Muscle layer of colon (tissue), 2 donors: ENCODE results near the gene CNGA1.
"Not testable (repeated sequence)": the region's sequence is repeated elsewhere in the genome, so short reads cannot be mapped to it uniquely, and the experiment has no call there.

Source experiments
- H3K27ac ChIP-seq: one replicate; pipeline ENCODE4 v1.7.0; 2013; ENCODE audit warnings: low read depth, mild to moderate bottlenecking, low read length, moderate library complexity
- H3K27me3 ChIP-seq, 2 donors: one replicate each; pipeline ENCODE4 v1.7.0; 2013; ENCODE audit warnings: low read length in 2 of 2, mild to moderate bottlenecking in 2 of 2; ENCODE audit not compliant: insufficient read depth in 2 of 2, control insufficient read depth in 1 of 2
- H3K36me3 ChIP-seq: one replicate; pipeline ENCODE4 v1.7.0; 2013; ENCODE audit warnings: mild to moderate bottlenecking, low read length; ENCODE audit not compliant: insufficient read depth
- H3K4me1 ChIP-seq: one replicate; pipeline ENCODE4 v1.7.0; 2013; ENCODE audit warnings: mild to moderate bottlenecking, low read length; ENCODE audit not compliant: insufficient read depth
- H3K4me3 ChIP-seq, 2 donors: one replicate each; pipeline ENCODE4 v1.7.0; 2013; ENCODE audit warnings: low read length in 2 of 2, low read depth in 1 of 2, mild to moderate bottlenecking in 1 of 2, moderate library complexity in 1 of 2
- H3K9ac ChIP-seq: one replicate; pipeline ENCODE4 v1.7.0; 2013; ENCODE audit warnings: low read length
- H3K9me3 ChIP-seq: one replicate; pipeline ENCODE4 v1.7.0; 2013; ENCODE audit warnings: mild to moderate bottlenecking, low read length
- donor health status: abdominal sarcoma.
- donor health status: Adenocarcinoma of cecum.

Gene CNGA1

GRCh38 chr4:47922436-47923260 is 93.8 kb downstream of the CNGA1 start:
- not testable (repeated sequence) for H3K4me1 ChIP-seq, H3K36me3 ChIP-seq, H3K4me3 ChIP-seq

DNA sequence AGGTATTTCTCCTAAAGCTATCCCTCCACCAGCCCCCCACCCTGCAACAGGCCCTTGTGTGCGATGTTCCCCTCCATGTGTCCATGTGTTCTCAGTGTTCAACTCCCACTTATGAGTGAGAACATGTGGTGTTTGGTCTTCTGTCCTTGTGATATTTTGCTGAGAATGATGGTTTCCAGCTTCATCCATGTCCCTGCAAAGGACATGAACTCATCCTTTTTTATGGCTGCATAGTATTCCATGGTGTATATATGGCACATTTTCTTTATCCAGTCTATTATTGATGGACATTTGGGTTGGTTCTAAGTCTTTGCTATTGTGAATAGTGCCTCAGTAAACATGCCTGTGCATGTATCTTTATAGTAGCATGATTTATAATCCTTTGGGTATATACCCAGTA is 99.3 kb downstream of the CNGA1 start:
- not testable (repeated sequence) for H3K9ac ChIP-seq, H3K9me3 ChIP-seq, H3K27ac ChIP-seq, H3K36me3 ChIP-seq, H3K27me3 ChIP-seq, H3K4me1 ChIP-seq, H3K4me3 ChIP-seq

More at GRCh38 chr4:47922436-47923260, 93.8 kb downstream of the CNGA1 start:
- H3K27ac ChIP-seq, H3K9ac ChIP-seq, H3K9me3 ChIP-seq, H3K27me3 ChIP-seq: not testable (repeated sequence)

DNA sequence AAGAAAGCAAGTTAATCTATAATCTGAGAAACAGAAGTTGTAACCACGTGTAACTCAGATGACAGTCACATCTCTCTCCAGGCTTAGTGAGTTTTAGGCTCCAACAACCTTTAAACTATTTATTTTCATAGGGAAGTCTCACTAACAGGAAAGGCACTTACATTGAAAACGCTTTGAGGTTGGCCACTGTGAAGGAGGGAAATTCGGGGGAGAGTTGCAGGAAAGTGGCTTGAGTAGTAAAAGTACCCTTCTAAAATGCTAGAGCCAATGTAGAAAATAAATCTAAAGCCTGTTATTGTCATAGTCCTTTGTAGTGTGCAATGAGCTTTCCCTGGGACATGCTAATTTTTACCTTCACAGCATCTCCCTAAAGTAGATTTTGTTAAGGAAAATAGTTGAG is 101.1 kb downstream of the CNGA1 start:
- Histone ChIP-seq H3K9ac (no peak overlapping the region), H3K36me3 (peaks cover 5% of the 10 kb centered on the region), H3K4me1 (no peaks in the 10 kb centered on the region), H3K9me3 (no peaks in the 10 kb centered on the region), H3K4me3 (no peak overlapping the region), H3K27ac (no peak overlapping the region), H3K27me3 (no peaks in the 10 kb centered on the region)

- Histone ChIP-seq H3K27me3 (no peaks in the 10 kb centered on the region), H3K36me3 (peaks cover 5% of the 10 kb centered on the region), H3K4me1 (no peaks in the 10 kb centered on the region), H3K27ac (no peak overlapping the region), H3K4me3 (peak overlapping the region; percentile 7 to 92), H3K9ac (no peak overlapping the region), H3K9me3 (no peaks in the 10 kb centered on the region)
These were observed 101.6 kb downstream of the CNGA1 start for GRCh38 chr4:47914926-47915237.

- Histone ChIP-seq H3K4me1 (no peaks in the 10 kb centered on the region), H3K9me3 (no peaks in the 10 kb centered on the region), H3K27ac (peak within 1 kb of the TSS; percentile 96), H3K36me3 (peaks cover 5% of the 10 kb centered on the region), H3K27me3 (no peaks in the 10 kb centered on the region), H3K9ac (peak within 1 kb of the TSS; percentile 75), H3K4me3 (peak within 1 kb of the TSS; percentile 92 to 93)
These were observed 102.1 kb downstream of the CNGA1 start, which contains the start of gene NFXL1 for GRCh38 chr4:47914220-47914925. NFXL1 (minus strand) TSS chr4:47914583; CDS start chr4:47914203, 380 bp downstream.

- Histone ChIP-seq H3K9me3 (no peaks in the 10 kb centered on the region), H3K27ac (peak overlapping the region; percentile 96), H3K27me3 (no peaks in the 10 kb centered on the region), H3K4me1 (no peaks in the 10 kb centered on the region), H3K4me3 (peak overlapping the region; percentile 92 to 93), H3K36me3 (peaks cover 5% of the 10 kb centered on the region), H3K9ac (peak overlapping the region; percentile 75)
These were observed 102.6 kb downstream of the CNGA1 start for GRCh38 chr4:47913861-47914219.

DNA sequence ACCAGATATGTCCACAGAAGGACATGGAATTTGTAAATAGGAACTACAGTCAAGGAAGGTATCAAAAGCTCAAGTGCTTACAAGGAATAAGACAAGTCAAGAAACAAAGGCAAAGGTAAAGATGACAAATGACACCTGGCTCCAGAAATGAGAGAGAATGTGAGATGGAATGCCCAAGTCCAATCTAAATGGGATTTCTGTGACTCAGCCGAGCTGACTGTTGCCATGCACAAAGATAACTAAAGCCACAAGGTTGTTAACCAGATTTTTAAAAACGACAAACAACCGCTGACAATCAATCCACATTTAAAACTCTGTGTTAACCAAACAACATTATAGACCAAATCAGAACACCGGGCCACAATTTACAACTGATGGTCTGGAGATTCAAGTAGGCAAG is 103.2 kb downstream of the CNGA1 start:
- Histone ChIP-seq H3K36me3 (peaks cover 6% of the 10 kb centered on the region), H3K9ac (peak overlapping the region; percentile 75), H3K4me3 (peak overlapping the region; percentile 92 to 93), H3K9me3 (no peaks in the 10 kb centered on the region), H3K4me1 (no peaks in the 10 kb centered on the region), H3K27me3 (no peaks in the 10 kb centered on the region), H3K27ac (no peak overlapping the region)

DNA sequence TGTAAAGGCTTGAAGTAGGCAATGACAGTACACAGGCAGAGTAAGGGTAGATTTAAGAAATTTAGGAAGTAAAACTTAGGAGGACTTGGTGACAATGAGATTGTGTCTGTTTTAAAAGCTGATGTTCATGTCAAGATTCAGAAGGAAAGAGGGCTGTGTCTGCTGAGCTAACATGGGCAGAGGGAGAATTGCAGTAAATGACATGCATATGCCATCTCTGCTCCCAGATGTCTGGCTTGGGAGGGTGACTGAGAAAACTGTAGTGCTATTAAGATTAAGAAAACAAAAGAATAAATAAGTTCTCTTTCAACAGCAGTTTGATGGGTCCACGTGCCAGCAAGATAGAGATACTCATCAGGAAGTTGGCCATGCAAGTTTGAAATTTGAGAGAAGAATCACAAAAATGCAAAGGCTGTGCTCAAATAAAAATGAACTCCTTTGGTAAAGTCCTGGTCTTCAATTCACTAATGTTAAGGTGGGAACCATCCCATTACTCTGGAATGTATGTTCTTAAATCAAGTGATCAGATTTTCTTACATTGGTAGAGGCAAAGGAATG is 109.3 kb downstream of the CNGA1 start:
- peaks cover 22% of the 10 kb centered on the region for H3K36me3 ChIP-seq
- H3K9ac ChIP-seq: no peak overlapping the region
- H3K27me3 ChIP-seq: no peaks in the 10 kb centered on the region
- no peak overlapping the region for H3K4me3 ChIP-seq
- no peak overlapping the region for H3K27ac ChIP-seq
- H3K4me1 ChIP-seq: no peaks in the 10 kb centered on the region
- no peaks in the 10 kb centered on the region for H3K9me3 ChIP-seq

DNA sequence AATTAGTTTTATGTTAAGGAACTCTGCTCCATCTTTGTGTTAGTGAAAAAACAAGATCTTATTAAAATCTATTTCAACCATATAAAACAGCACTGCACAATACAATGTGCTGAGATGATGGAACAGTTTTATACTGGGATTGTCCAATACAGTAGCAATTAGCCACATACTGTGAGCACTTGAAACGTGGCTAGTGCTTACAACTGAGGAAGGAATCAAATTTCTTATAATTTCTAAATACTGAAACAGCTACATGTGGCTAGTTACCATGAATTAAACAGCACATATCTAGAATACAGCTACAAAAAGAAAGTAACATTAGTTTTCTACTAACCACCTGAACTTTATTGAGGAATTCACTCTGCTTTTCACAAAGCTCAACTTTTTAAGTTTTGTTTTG is 116.8 kb downstream of the CNGA1 start:
- Histone ChIP-seq H3K9me3 (no peaks in the 10 kb centered on the region), H3K4me3 (no peak overlapping the region), H3K27ac (no peak overlapping the region), H3K27me3 (no peaks in the 10 kb centered on the region), H3K9ac (no peak overlapping the region), H3K36me3 (peaks cover 55% of the 10 kb centered on the region), H3K4me1 (no peaks in the 10 kb centered on the region)

DNA sequence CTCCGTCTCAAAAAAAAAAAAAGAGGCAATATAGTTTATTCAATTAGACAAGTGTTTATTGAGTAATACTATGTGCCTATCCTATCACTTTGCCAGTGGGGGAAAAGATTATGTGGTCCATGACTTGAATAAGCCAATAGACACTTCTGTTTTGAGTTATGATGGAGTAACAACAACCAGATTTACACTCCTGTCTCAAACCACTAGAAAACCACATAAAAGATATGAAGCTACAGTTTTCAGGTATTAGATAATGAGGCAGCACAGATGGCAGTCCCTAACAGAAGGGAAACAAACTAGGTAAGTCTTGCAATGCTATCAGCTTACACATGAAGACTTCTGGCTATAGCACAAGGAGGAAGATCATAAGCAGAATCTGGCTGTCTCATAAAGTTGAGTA is 124.6 kb downstream of the CNGA1 start:
- H3K36me3 ChIP-seq: peaks cover 65% of the 10 kb centered on the region
- no peak overlapping the region for H3K4me3 ChIP-seq

More for the DNA sequence above, 124.6 kb downstream of the CNGA1 start:
- Histone ChIP-seq H3K27me3 (no peaks in the 10 kb centered on the region), H3K4me1 (no peaks in the 10 kb centered on the region), H3K9ac (no peak overlapping the region), H3K27ac (no peak overlapping the region), H3K9me3 (no peaks in the 10 kb centered on the region)
